ENCODE measurements around the gene CCT7.

- TF ChIP-seq POLR2AphosphoS5 (IDR thresholded peaks at IDR 0.05; ENCODE audit: low read depth, low read length) (no peak), POLR2A (IDR thresholded peaks at IDR 0.05; ENCODE audit: low read depth, low read length) (no peak), TAF1 (IDR thresholded peaks at IDR 0.05; ENCODE audit: borderline replicate concordance, low read depth, low read length) (no peak)
These were observed 36.5 kb upstream of the CCT7 start for GRCh38 chr2:73197579-73197978.

Data from GM12892 (cell line).